ENCODE measurements around the gene PTPN23.

- no peak for TF ChIP-seq POLR2A (IDR thresholded peaks at IDR 0.05)
- no peak for TF ChIP-seq CTCF (IDR thresholded peaks at IDR 0.05)
These were observed 63.3 kb downstream of the PTPN23 start for GRCh38 chr3:47444103-47444502.

All from body of pancreas (tissue), 4 donors.